Smooth muscle cell (in vitro differentiated cells): ENCODE measurements around the gene KIF1B. TPM values are rescaled to one million over a fixed set of nuclear protein-coding genes. Genes with fewer than 3 reads are reported as not detected.

Experiments used
- DNase-seq: peaks from one replicate; lab custom pipeline; 2025; ENCODE audit not compliant: unreplicated experiment; lab: John Stamatoyannopoulos, UW
- H2AFZ ChIP-seq: fragments of 200-600 bp; sonication (generic); 2 replicates; pipeline ENCODE4 v1.6.0; 2016; ENCODE audit warnings: antibody characterized with exemption, low read depth, mild to moderate bottlenecking
- H3F3A ChIP-seq: fragments of 200-600 bp; sonication (generic); 2 replicates; pipeline ENCODE4 v1.6.0; 2017; ENCODE audit warnings: antibody characterized with exemption, low read depth
- H3K27ac ChIP-seq: fragments of 200-600 bp; sonication (generic); 2 replicates; pipeline ENCODE4 v1.5.1; 2016; ENCODE audit warnings: low read depth, mild to moderate bottlenecking
- H3K27me3 ChIP-seq: fragments of 200-600 bp; sonication (generic); 2 replicates; pipeline ENCODE4 v1.6.1; 2016; ENCODE audit warnings: low read depth, mild to moderate bottlenecking
- H3K36me3 ChIP-seq: fragments of 200-600 bp; sonication (generic); 2 replicates; pipeline ENCODE4 v1.5.1; 2016; ENCODE audit warnings: low read depth
- H3K4me1 ChIP-seq: fragments of 200-600 bp; sonication (generic); 2 replicates; pipeline ENCODE4 v1.5.1; 2016; ENCODE audit warnings: low read depth
- H3K4me2 ChIP-seq: fragments of 200-600 bp; sonication (generic); 2 replicates; pipeline ENCODE4 v1.6.0; 2016; ENCODE audit warnings: mild to moderate bottlenecking
- H3K4me3 ChIP-seq: fragments of 200-600 bp; sonication (generic); 2 replicates; pipeline ENCODE4 v1.5.1; 2016; ENCODE audit warnings: mild to moderate bottlenecking
- H3K79me2 ChIP-seq: fragments of 200-600 bp; sonication (generic); 2 replicates; pipeline ENCODE4 v1.6.0; 2016; ENCODE audit warnings: low read depth, mild to moderate bottlenecking
- H3K9ac ChIP-seq: fragments of 200-600 bp; sonication (generic); 2 replicates; pipeline ENCODE4 v1.6.0; 2016; ENCODE audit warnings: low read depth
- H3K9me3 ChIP-seq: fragments of 200-600 bp; sonication (generic); replicated peaks from 2 replicates; pipeline ENCODE4 v1.5.1; 2016; ENCODE audit warnings: low read depth
- H4K20me1 ChIP-seq: fragments of 200-600 bp; sonication (generic); 2 replicates; pipeline ENCODE4 v1.6.0; 2016; ENCODE audit warnings: low read depth
- WGBS: methylation state at CpG from one replicate; pipeline ENCODE4 v1.1.7; 2016; ENCODE audit warnings: low lambda C conversion rate; 5-methylcytosine and 5-hydroxymethylcytosine counted together
- polyA plus RNA-seq: library from polyadenylated mRNA; unstranded; fragments of >200 nt; fragmentation: Nextera tagmentation; extraction: Ambion mirVana; gene quantifications from 2 replicates; pipeline ENCODE4 v1.2.1, GENCODE V29; 2016
- total RNA-seq: library from RNA; depleted of rRNA; stranded (reverse); fragments of >200 nt; gene quantifications from 2 replicates; pipeline ENCODE4 v1.2.3, GENCODE V29; 2014
- TF ChIP-seq, protein P1 (sequence below): fragments of 200-600 bp; sonication (generic); IDR thresholded peaks from 2 replicates; pipeline ENCODE4 v1.5.1; 2017; ENCODE audit warnings: borderline replicate concordance, mild to moderate bottlenecking, antibody characterized with exemption; ENCODE audit not compliant: insufficient read depth, poor library complexity, severe bottlenecking

The KIF1B gene
- total and polyA plus RNA-seq, 2 experiments from 2014 or later: 9.1 to 29.6 TPM

DNA sequence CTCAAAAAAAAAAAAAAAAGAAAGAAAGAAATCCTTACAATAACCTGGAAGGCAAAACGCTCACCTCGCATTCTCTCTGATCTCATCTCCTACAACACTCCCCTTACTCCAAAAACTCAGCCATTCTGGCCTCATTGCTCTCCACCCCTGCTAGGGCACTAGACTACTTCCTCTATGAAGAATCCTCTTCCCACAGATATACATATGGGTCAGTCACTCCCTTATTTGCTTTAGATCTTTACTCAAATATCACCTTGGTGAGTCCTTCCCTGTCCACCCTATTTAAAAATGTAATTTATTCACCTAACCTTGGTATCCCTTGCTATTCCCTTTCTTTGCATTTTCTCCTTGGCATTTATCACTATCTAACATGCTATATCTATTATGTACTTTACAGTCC lies 24.6 kb upstream of the KIF1B start:
- no peaks in the 10 kb centered on the region for H3K79me2 ChIP-seq
- H3F3A ChIP-seq: no peaks in the 10 kb centered on the region
- H3K27me3 ChIP-seq: no peaks in the 10 kb centered on the region
- no peaks in the 10 kb centered on the region for H4K20me1 ChIP-seq
- H3K4me2 ChIP-seq: no peak overlapping the region
- TF ChIP-seq, protein P1, sequence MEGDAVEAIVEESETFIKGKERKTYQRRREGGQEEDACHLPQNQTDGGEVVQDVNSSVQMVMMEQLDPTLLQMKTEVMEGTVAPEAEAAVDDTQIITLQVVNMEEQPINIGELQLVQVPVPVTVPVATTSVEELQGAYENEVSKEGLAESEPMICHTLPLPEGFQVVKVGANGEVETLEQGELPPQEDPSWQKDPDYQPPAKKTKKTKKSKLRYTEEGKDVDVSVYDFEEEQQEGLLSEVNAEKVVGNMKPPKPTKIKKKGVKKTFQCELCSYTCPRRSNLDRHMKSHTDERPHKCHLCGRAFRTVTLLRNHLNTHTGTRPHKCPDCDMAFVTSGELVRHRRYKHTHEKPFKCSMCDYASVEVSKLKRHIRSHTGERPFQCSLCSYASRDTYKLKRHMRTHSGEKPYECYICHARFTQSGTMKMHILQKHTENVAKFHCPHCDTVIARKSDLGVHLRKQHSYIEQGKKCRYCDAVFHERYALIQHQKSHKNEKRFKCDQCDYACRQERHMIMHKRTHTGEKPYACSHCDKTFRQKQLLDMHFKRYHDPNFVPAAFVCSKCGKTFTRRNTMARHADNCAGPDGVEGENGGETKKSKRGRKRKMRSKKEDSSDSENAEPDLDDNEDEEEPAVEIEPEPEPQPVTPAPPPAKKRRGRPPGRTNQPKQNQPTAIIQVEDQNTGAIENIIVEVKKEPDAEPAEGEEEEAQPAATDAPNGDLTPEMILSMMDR: no peak
- H3K4me1 ChIP-seq: peaks cover 4% of the 10 kb centered on the region
- no peak for DNase-seq
- no peaks in the 10 kb centered on the region for H3K9me3 ChIP-seq
- no peak overlapping the region for H3K4me3 ChIP-seq
- WGBS: 100% methylated on average over 2 of the region's 2 CpGs
- H3K36me3 ChIP-seq: no peaks in the 10 kb centered on the region
- no peak overlapping the region for H2AFZ ChIP-seq
- H3K9ac ChIP-seq: no peak overlapping the region
- H3K27ac ChIP-seq: no peak overlapping the region

DNA sequence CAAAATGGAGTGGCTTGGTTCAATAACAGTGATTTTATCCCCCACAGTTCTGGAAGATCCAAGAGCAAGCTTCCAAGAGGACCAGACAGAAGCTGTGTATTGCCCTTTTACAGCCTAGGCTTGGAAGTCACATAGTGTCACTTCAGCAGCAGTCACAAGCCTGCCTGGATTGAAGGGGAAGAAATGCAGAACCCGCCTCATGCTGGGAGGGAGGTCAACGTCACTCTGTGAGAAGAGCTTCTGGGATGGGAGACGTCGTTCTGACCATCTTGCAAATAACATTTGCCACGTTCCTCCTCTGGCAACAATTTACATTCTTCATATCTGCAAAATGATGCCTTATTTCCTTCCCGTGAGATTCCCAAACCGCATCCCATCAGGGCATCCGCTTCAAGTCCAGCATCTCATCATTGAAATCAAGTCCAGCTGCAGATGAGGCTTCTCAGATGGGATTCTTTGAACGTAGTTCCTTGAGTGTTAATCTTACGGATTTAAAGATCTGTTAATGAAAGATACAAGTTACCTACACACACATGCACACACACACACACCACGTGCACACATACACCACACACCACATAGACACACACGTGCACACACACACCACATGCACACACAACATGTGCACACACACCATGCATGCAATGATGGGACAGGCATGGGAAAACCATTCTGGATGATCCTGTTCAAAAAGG lies 23.9 kb upstream of the KIF1B start:
- H3K4me3 ChIP-seq: no peak overlapping the region
- TF ChIP-seq, protein P1: no peak
- no peak overlapping the region for H2AFZ ChIP-seq
- no peaks in the 10 kb centered on the region for H3F3A ChIP-seq
- 85% methylated on average over 12 of the region's 12 CpGs for WGBS
- H3K4me2 ChIP-seq: no peak overlapping the region
- no peaks in the 10 kb centered on the region for H3K27me3 ChIP-seq
- H3K36me3 ChIP-seq: no peaks in the 10 kb centered on the region
- H3K4me1 ChIP-seq: no peaks in the 10 kb centered on the region
- no peak overlapping the region for H3K27ac ChIP-seq
- no peaks in the 10 kb centered on the region for H3K79me2 ChIP-seq
- H3K9me3 ChIP-seq: no peaks in the 10 kb centered on the region
- H4K20me1 ChIP-seq: no peaks in the 10 kb centered on the region
- DNase-seq: no peak
- no peak overlapping the region for H3K9ac ChIP-seq

DNA sequence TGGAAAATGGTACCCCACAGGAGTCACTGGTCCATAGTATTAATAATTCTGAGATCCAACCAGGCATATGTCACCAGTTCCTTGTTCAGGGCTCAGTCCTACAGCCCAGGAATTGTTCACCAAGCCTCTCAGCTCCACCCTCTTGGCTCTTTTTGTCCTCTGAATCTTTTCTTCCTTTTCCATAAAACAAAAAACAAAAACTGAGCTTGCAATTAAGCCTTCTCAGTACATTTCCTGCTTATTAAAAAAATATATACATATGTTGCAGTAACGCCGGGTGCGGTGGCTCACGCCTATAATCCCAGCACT lies 23.4 kb upstream of the KIF1B start:
- Histone ChIP-seq H3K4me1 (no peaks in the 10 kb centered on the region), H2AFZ (no peak overlapping the region), H3F3A (no peaks in the 10 kb centered on the region), H3K27ac (no peak overlapping the region), H3K79me2 (no peaks in the 10 kb centered on the region), H3K9ac (no peak overlapping the region), H3K36me3 (no peaks in the 10 kb centered on the region), H3K27me3 (no peaks in the 10 kb centered on the region), H3K4me3 (no peak overlapping the region), H3K4me2 (no peak overlapping the region), H3K9me3 (no peaks in the 10 kb centered on the region), H4K20me1 (no peaks in the 10 kb centered on the region)
- WGBS: 97% methylated on average over 4 of the region's 4 CpGs
- TF ChIP-seq, protein P1: no peak
- no peak for DNase-seq

DNA sequence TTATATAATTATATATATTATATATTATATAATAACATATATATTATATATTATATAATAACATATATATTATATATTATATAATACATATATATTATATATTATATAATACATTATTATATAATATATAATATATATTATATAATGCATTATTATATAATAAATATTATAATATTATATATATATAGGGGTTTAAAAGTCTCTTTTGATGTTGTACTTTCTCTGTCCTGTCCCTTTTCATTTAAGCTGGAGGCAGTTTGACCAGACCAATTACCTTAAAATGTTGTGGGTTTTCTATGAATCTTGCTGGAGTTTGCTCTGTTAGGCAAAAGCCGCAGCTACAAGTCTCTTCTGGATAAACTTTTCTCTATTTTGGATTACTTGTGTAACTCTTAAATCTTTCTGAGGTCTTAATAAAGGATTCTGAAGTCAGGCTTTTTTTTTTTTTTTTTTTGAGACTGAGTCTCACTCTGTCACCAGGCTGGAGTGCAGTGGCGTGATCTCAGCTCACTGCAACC lies 22.2 kb upstream of the KIF1B start:
- DNase-seq: no peak
- TF ChIP-seq, protein P1: no peak
- H3K4me2 ChIP-seq: no peak overlapping the region

More for the DNA sequence above, 22.2 kb upstream of the KIF1B start:
- H3K36me3 ChIP-seq: no peaks in the 10 kb centered on the region
- no peaks in the 10 kb centered on the region for H3K79me2 ChIP-seq
- H2AFZ ChIP-seq: no peak overlapping the region
- H3K27ac ChIP-seq: no peak overlapping the region
- no peaks in the 10 kb centered on the region for H3K4me1 ChIP-seq
- H4K20me1 ChIP-seq: no peaks in the 10 kb centered on the region
- H3F3A ChIP-seq: no peaks in the 10 kb centered on the region
- no peak overlapping the region for H3K4me3 ChIP-seq
- H3K9ac ChIP-seq: no peak overlapping the region
- H3K27me3 ChIP-seq: no peaks in the 10 kb centered on the region
- H3K9me3 ChIP-seq: no peaks in the 10 kb centered on the region
- WGBS: 100% methylated on average over 2 of the region's 2 CpGs
